Glomerular endothelial cell (primary cell): ENCODE data around the gene PEPD. TPM values are rescaled to one million over a fixed set of nuclear protein-coding genes. Genes with fewer than 3 reads are reported as not detected.

Source experiments
- DNase-seq: peaks from one replicate; pipeline ENCODE4 v3.0.0-alpha.2; 2011; ENCODE audit warnings: low read depth, low spot score; ENCODE audit errors: extremely low read depth
- total RNA-seq: library from RNA; depleted of rRNA; stranded (reverse); fragments of >200 nt; gene quantifications from 2 replicates; pipeline ENCODE4 v1.2.3, GENCODE V29; 2015

PEPD gene
- total RNA-seq, 1 donor from 2014 or later = 110 TPM

GRCh38 chr19:33399745-33400681 is 121.6 kb downstream of the PEPD start:
- DNase-seq = no peak

DNA sequence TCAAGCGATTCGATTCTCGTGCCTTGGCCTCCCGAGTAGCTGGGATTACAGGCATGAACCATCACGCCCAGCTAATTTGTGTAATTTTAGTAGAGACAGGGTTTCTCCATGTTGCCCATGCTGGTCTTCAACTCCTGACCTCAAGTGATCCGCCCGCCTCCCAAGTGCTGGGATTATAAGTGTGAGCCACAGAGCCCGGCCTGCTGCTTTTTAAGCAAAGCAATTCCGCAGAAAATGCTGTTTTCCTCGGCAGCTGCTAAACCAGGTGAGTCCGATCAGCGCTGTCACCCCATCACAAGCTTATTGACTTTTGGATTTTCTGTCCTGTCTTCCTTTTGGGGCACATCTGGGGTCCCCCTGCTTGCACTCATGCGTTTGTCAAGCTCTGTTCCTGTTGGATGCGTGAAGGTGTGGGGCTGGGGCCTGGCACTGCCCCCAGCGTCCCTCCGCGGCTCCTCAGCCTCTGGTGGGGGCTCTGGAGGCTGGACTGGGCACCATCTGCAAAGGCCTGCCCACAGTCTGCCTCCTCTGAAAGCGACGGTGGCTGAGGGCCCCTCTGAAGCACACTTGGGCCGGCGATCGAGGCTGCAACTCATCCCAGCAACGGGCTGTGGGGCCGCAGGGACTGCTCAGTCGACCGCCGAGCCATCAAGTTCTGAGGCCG is 122.4 kb downstream of the PEPD start:
- no peak for DNase-seq

- DNase-seq = no peak
Measured at GRCh38 chr19:33398361-33399060, 123.1 kb downstream of the PEPD start.

- no peak for DNase-seq
Measured at GRCh38 chr19:33397536-33398360, 123.8 kb downstream of the PEPD start.

DNA sequence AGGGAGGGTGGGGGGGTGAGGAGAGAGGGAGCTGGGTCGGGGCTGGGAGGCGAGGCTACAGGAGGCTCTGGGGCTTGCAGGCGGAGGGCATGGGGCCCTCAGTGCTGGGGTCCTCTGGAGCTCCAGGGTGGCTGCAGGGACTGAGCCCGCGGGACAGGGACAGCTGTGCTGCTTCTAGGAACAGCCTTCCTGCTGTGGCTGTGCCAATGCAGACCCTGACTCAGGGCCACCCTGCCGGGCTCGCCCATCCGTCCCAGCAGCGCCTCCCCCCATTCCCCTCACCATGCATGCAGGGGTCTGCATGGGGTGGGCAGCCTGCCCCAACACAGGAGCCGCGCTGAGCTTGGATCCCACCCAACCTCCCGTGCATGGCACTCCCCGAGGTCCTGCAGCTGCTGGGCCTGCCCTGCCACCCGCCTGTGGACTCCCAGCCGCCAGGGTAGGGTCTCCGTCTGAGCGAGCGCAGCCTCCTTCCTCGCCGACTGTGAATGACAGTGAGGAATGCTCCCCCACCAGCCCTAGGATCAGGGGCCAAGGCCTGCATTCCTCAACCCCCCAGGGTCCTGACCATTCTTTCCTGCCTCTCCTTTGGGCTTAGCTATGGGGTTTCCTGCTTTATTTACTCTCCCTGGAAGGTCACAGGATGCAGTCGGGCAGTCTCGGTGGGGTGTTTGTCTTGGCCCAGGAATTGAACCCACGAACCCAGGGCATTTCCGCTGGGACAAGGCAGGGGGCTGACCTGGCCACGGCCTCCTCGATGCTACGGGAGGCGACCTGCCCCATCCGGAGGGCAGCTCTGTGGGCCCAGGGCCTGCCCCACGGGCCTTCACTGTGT is 124.7 kb downstream of the PEPD start:
- DNase-seq = no peak

DNA sequence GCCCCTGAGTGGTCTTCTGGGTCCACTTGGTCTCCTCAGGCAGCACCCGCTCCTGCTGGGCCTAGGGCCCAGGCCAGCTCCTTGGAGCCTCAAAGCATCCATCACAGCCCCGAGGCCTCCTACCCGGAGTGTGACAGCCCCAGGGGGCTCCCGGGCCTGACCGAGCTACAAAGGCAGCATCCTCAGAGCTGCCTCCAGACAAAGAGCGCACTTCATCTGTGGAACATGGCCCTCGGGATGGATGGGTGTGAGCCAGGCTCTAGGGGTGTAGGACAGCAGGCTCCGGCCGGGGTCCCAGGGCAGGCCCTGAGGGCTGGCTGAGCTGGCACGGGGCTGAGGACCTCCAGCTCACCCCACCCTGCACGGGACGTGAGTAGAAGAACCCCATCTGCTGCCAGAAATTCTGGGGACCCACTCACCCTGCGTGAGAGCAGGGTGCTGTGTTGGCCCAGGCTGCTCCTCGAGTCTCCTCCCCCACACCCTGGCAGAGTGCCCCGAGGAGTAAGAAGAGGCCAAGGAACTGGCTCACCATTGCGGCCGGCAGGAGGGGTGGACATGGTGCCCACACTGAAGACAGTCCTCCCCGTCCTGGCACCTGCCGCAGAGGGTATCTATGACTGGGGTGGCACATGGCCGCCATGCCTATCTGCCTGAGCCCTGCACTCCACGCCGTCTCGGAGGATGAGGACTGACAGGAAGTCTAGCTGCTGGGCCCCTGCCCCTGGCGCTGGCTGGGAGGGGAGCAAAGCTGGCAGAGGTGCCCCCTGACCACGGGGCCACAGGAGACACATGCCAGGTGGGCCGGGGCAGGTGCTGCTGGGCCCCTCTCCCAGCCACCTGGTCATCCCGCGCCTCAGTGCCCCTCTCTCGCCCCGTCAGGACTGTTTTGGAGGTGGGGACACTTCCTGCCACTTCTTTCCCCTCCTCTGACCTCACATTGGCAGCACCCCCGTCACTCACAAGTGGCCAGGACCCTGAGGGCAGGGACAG is 125.7 kb downstream of the PEPD start:
- DNase-seq = no peak

- DNase-seq = no peak
Measured at GRCh38 chr19:33394723-33395560, 126.6 kb downstream of the PEPD start.

GRCh38 chr19:33394006-33394722 is 127.4 kb downstream of the PEPD start:
- no peak for DNase-seq

- no peak for DNase-seq
Measured at GRCh38 chr19:33393286-33394005, 128.1 kb downstream of the PEPD start.

GRCh38 chr19:33392341-33393285 is 129.0 kb downstream of the PEPD start:
- no peak for DNase-seq

- DNase-seq = no peak
Measured at GRCh38 chr19:33391631-33392249, 129.9 kb downstream of the PEPD start.

DNA sequence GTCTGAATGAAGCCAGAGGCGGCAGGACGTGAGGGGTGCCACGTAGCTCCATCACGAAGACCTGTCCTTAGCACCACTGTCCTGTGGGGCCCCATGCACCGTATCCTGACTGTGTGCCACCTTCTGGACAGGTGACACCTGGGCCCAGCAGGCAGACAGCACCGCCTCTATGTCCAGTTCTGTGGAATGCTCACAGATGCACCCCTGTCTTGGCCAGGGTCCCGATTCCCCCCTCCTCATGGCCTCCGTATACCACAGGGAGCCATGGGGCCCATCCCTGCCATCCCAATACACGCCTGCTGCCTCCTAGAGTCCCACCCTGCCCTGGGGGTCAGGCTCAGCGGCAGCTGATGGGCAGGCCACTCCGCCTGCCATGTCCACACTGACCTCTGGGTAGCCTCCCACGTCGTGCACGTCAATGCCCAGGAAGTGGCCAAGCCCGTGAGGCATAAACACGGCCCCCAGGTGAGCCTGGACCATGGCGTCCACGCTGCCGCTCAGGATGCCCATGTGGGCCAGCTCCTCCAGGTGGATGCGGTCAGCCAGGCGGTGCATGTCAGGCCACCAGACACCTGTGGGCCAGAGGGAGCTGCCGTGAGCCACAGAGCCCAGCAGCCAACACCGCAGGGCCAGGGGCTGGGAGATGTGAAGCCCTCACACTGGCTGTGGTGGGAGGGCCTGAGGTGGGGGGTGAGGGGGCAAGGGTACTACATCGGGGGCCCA is 130.5 kb downstream of the PEPD start:
- DNase-seq = no peak

DNA sequence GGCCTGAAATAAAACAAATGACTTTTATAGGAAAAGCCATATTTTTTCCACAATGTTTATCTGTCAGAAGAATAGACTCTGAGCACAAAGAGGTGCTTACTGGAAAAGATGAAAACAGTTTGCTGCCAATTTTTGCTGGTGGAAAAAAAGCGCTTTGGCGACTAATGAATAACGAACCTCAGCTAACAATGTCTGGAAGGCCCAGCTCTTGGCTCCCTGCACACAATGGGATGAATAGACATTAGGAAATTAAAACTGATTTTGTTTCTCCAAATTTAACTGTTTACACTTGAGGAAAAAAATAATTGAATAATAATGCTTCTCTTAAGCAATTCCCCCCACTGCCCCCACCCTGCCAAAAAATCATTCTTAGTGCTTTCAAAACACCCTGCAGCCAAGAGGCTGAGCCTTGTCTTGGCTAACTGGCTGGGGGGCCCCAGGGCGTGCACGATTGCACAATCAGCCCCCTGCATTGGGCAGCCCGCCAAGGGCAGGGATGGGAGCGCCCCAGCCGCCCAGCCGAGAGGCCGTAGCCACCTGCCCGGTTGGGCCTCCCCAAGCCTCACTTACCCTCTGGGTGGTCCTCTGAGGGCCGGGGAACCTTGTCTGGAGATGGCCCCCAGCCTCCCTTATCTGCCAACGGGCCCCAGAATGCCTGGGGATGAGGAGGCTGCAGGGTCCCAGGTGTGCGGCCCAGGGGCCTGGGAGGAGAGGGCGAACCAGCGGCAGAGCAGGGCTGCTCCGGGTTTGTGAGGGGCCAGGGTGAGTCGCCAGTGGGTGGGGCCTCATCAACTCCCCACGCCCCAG is 131.3 kb downstream of the PEPD start:
- no peak for DNase-seq
